Activated naive CD4-positive, alpha-beta T cell treated with anti-CD3 and anti-CD28 coated beads for 36 hours (primary cell): ENCODE data around the gene PRDM7. TPM values are rescaled to one million over a fixed set of nuclear protein-coding genes. Genes with fewer than 3 reads are reported as not detected.
A peak's percentile ranks its signal among the peaks of the same experiment; 100 is the strongest.

Experiments used
- CTCF ChIA-PET: fragments of 350-600 bp; sonication (Branson Sonifier 250); formaldehyde crosslinking; loops from one replicate; lab custom pipeline; 2021; ENCODE audit warnings: antibody characterized with exemption; lab: Charles Lee
- DNase-seq: peaks from one replicate; pipeline ENCODE4 v3.0.0-alpha.2; 2020
- H3K27ac Mint-ChIP-seq: one replicate; pipeline ENCODE4 v1.8.0; 2021; ENCODE audit warnings: mild to moderate bottlenecking, mixed read lengths
- H3K27me3 Mint-ChIP-seq: one replicate; pipeline ENCODE4 v1.8.0; 2021; ENCODE audit warnings: low read depth, mixed read lengths
- H3K36me3 Mint-ChIP-seq: one replicate; pipeline ENCODE4 v1.8.0; 2021; ENCODE audit warnings: low read depth, mixed read lengths
- H3K4me1 Mint-ChIP-seq: one replicate; pipeline ENCODE4 v1.8.0; 2021; ENCODE audit warnings: low read depth, mixed read lengths
- H3K4me3 Mint-ChIP-seq: one replicate; pipeline ENCODE4 v1.8.0; 2021; ENCODE audit warnings: mild to moderate bottlenecking, moderate library complexity, mixed read lengths
- H3K9me3 Mint-ChIP-seq: one replicate; pipeline ENCODE4 v1.8.0; 2021; ENCODE audit warnings: mixed read lengths
- intact Hi-C: fragments of 100-400 bp; cut with micrococcal nuclease; formaldehyde crosslinking; loops from one replicate; pipeline ENCODE4 v1.15.1; 2023
- total RNA-seq, 2 experiments: library from RNA; stranded (reverse); gene quantifications; one replicate each; pipeline ENCODE4 v1.2.3, GENCODE V29; 2021

Gene PRDM7
- total RNA-seq, 2 experiments from 2014 or later = not detected

DNA sequence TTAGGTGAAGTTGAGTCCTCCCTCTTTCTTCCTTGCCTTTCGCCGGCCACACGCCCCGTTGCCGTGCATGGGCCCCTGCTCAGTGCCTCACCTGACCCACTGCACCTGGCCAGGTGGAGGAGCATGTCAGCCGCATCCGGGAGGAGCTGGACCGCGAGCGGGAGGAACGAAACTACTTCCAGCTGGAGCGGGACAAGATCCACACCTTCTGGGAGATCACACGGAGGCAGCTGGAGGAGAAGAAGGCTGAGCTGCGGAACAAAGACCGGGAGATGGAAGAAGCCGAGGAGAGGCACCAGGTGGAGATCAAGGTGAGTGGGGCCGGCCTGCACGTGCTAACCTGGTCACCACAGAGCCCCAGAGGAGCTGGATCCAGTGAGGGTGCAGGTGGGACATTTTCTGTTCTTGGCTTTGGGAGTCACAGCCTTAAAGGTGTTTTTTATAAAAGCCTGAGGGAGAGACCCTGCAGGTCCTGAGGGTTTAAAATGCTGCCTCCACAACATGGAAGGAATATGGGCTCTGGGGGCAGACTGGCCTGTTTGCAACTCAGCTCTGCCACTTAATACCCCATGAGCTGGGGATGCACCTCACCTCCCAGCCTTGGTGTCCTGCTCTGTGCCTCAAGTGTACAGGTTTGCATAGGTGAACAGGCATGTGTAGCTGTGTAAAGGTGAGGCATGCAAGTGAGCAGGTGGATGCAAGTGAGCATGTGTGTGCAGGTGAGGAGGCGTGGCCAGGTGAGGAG is 45.8 kb downstream of the PRDM7 start:
- H3K9me3 Mint-ChIP-seq = peaks cover 5% of the 10 kb centered on the region
- H3K27ac Mint-ChIP-seq = no peak overlapping the region
- H3K4me1 Mint-ChIP-seq = peaks cover 1% of the 10 kb centered on the region
- intact Hi-C loops = no loop called here
- H3K36me3 Mint-ChIP-seq = peaks cover 20% of the 10 kb centered on the region
- CTCF ChIA-PET = interaction anchor here (0.9 kb wide), 1 partner anchor 10 kb away, joined by 4 read pairs; no protein-coding TSS in a partner anchor
- H3K4me3 Mint-ChIP-seq = no peak overlapping the region
- no peak for DNase-seq
- no peaks in the 10 kb centered on the region for H3K27me3 Mint-ChIP-seq

- H3K36me3 Mint-ChIP-seq = peaks cover 16% of the 10 kb centered on the region
- CTCF ChIA-PET = no interaction called here
- no peak overlapping the region for H3K27ac Mint-ChIP-seq
- no peak overlapping the region for H3K4me3 Mint-ChIP-seq
- H3K27me3 Mint-ChIP-seq = no peaks in the 10 kb centered on the region
- intact Hi-C loops = no loop called here
- no peak for DNase-seq
- H3K4me1 Mint-ChIP-seq = peaks cover 6% of the 10 kb centered on the region
- H3K9me3 Mint-ChIP-seq = peaks cover 5% of the 10 kb centered on the region
These were observed 48.1 kb downstream of the PRDM7 start for GRCh38 chr16:90028985-90029384.

DNA sequence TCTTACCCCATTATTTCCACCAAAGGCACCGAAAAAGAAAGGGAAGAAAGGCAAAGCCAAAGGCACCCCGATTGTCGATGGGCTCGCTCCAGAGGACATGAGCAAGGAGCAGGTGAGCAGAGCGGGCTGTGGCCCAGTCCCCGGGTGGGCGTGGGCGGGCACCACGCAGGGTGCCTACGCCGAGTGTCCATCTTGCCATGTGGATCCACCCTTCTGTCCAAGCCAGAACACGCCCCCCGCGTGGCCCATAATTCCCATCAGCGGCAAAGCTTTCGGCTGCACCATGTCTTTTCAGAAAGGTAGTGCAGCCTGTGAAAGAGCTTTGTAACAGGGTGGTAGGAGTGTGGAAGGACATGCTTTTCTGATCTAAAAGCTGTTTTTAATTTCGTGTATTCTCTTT is 49.5 kb downstream of the PRDM7 start:
- H3K36me3 Mint-ChIP-seq = peaks cover 15% of the 10 kb centered on the region
- peaks cover 5% of the 10 kb centered on the region for H3K9me3 Mint-ChIP-seq
- DNase-seq = no peak
- H3K27ac Mint-ChIP-seq = no peak overlapping the region
- H3K4me1 Mint-ChIP-seq = peaks cover 6% of the 10 kb centered on the region
- intact Hi-C loops = no loop called here
- no peak overlapping the region for H3K4me3 Mint-ChIP-seq
- CTCF ChIA-PET = no interaction called here
- H3K27me3 Mint-ChIP-seq = no peaks in the 10 kb centered on the region

DNA sequence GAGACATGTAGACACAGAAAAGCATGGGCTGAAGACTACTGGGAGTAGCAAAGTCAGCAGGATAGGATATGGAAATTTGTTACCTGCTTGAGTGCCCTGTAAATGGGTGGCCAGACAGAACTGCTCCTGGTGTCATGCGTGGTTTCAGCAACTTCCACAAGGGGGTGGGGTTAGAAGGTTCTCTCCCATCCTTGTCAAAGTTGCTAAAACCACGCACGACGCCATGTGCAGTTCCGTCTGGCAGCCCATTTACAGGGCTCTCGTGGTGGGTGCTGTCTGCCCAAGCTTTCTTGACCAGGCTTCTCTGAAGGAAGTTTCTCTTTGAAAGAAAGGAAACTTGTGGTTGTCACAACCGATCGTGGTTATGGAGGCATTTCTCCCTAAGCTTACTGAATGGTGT is 51.0 kb downstream of the PRDM7 start:
- Mint-ChIP-seq H3K36me3 (peaks cover 6% of the 10 kb centered on the region), H3K4me1 (peaks cover 14% of the 10 kb centered on the region), H3K27me3 (no peaks in the 10 kb centered on the region), H3K27ac (no peak overlapping the region), H3K4me3 (no peak overlapping the region), H3K9me3 (peaks cover 2% of the 10 kb centered on the region)
- intact Hi-C loops = no loop called here
- CTCF ChIA-PET = interaction anchor here (0.6 kb wide), 1 partner anchor 10 kb away, joined by 3 read pairs; no protein-coding TSS in a partner anchor
- no peak for DNase-seq

GRCh38 chr16:90023078-90023447 is 54.1 kb downstream of the PRDM7 start:
- intact Hi-C loops = loop anchor here (5.0 kb wide), 1 partner anchor 151 kb away; the partner anchor contains the start of gene TCF25
- Mint-ChIP-seq H3K4me3 (peak overlapping the region; percentile 72), H3K27ac (no peak overlapping the region), H3K4me1 (peaks cover 20% of the 10 kb centered on the region), H3K27me3 (peaks cover 3% of the 10 kb centered on the region), H3K36me3 (peaks cover 2% of the 10 kb centered on the region), H3K9me3 (peaks cover 2% of the 10 kb centered on the region)
- no peak for DNase-seq
- CTCF ChIA-PET = no interaction called here

GRCh38 chr16:90022209-90023077 is 54.7 kb downstream of the PRDM7 start:
- H3K36me3 Mint-ChIP-seq = peaks cover 2% of the 10 kb centered on the region
- CTCF ChIA-PET = interaction anchor here (1.1 kb wide), 1 partner anchor 9 kb away, joined by 4 read pairs; no protein-coding TSS in a partner anchor
- intact Hi-C loops = loop anchor here (1.0 to 5.0 kb wide), 4 partner anchors 27 to 150 kb away; partner anchors contain the start of genes PRDM7 and TCF25
- H3K4me3 Mint-ChIP-seq = peak overlapping the region; percentile 72
- H3K9me3 Mint-ChIP-seq = peaks cover 2% of the 10 kb centered on the region
- DNase-seq = peak; percentile 90
- peaks cover 20% of the 10 kb centered on the region for H3K4me1 Mint-ChIP-seq
- peaks cover 3% of the 10 kb centered on the region for H3K27me3 Mint-ChIP-seq
- no peak overlapping the region for H3K27ac Mint-ChIP-seq

- H3K4me3 Mint-ChIP-seq = no peak overlapping the region
- H3K4me1 Mint-ChIP-seq = peaks cover 16% of the 10 kb centered on the region
- H3K36me3 Mint-ChIP-seq = peaks cover 2% of the 10 kb centered on the region
- CTCF ChIA-PET = interaction anchor here (1.1 to 1.6 kb wide), 4 partner anchors 10 to 321 kb away, joined by 3 to 5 read pairs (median 4); partner anchors contain the start of gene SPATA2L
- no peak overlapping the region for H3K27ac Mint-ChIP-seq
- no peak for DNase-seq
- intact Hi-C loops = loop anchor here (5.0 kb wide), 1 partner anchor 149 kb away; the partner anchor contains the start of gene TCF25
- peaks cover 3% of the 10 kb centered on the region for H3K27me3 Mint-ChIP-seq
- peaks cover 2% of the 10 kb centered on the region for H3K9me3 Mint-ChIP-seq
These were observed 56.2 kb downstream of the PRDM7 start for GRCh38 chr16:90020838-90021382.

DNA sequence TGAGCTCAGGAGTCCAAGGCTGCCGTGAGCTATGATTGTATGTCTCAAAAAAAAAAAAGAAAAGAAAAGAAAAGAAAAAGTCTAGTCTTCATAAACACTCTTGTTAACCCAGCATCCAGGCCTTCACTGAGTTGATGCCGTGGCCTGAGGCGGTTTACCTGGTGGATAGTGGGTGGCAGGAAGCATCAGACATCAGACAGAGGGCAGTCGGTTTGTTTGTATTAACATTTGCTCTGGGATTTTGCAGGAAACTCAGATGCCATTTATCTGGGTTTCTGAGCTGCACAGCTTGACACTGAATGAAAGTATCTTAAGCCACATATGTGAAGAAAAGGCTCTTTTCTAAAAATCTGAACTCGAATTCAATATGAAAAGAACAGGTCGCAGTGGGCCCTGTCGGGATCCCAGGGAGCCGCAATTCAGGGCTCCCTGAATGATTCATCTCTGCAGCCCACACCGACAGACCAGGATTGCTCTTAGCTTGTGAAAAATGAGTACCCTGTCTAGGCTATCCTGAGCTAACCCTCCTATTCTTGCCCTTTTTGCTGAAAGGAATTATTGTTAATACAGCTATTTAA is 56.8 kb downstream of the PRDM7 start:
- H3K27ac Mint-ChIP-seq = no peak overlapping the region
- DNase-seq = no peak
- peaks cover 2% of the 10 kb centered on the region for H3K9me3 Mint-ChIP-seq
- H3K36me3 Mint-ChIP-seq = peaks cover 2% of the 10 kb centered on the region
- H3K4me3 Mint-ChIP-seq = peak overlapping the region; percentile 70
- H3K27me3 Mint-ChIP-seq = peaks cover 3% of the 10 kb centered on the region
- intact Hi-C loops = loop anchor here (5.0 kb wide), 1 partner anchor 148 kb away; the partner anchor contains the start of gene TCF25
- CTCF ChIA-PET = interaction anchor here (0.6 to 1.6 kb wide), 4 partner anchors 21 to 368 kb away, joined by 3 to 5 read pairs (median 4); partner anchors contain the start of gene SPATA2L
- H3K4me1 Mint-ChIP-seq = peaks cover 15% of the 10 kb centered on the region

DNA sequence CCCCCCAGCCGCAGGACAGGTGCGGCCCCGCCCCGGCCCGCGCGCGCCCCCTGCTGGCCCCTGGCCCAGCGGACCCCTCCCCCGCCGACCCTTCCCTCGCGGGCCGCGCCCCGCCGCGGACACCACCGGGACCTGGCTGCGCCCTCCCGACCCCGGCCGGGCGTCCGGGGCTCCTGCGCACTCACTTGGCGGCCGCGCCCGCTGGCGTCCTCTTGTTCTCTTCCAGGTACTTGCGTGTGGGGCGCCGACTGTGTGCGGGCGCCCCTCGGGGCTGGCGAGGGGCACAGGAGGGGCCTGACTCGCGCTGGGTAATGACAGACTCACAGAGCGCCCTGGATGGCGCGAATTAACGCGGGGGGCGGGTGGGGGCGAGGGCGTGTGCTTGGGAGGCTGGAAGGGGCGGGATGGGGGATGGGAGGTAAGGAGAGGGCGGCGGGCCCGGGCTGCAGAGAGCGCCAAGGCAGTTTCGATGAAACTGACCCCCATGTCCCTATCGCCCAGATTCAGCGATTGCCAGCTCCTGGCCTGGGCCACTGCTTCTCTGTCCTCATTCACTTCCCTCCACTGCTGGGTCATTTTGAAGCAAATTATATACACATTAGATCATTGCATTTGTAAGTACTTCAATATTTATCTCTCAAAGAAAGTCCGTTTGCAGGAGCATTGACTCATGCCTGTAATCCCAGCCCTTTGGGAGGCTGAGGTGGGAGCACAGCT is 57.4 kb downstream of the PRDM7 start:
- H3K9me3 Mint-ChIP-seq = peaks cover 2% of the 10 kb centered on the region
- H3K4me3 Mint-ChIP-seq = peak overlapping the region; percentile 70
- intact Hi-C loops = loop anchor here (2.0 to 5.0 kb wide), 2 partner anchors 93 to 147 kb away; partner anchors contain the start of gene TCF25
- peaks cover 3% of the 10 kb centered on the region for H3K27me3 Mint-ChIP-seq
- no peak overlapping the region for H3K27ac Mint-ChIP-seq
- CTCF ChIA-PET = interaction anchor here (0.6 to 1.6 kb wide), 4 partner anchors 20 to 367 kb away, joined by 3 to 5 read pairs (median 4); partner anchors contain the start of gene SPATA2L
- peaks cover 15% of the 10 kb centered on the region for H3K4me1 Mint-ChIP-seq
- DNase-seq = peak; percentile 39
- H3K36me3 Mint-ChIP-seq = peaks cover 2% of the 10 kb centered on the region

GRCh38 chr16:90018652-90019542 is 58.2 kb downstream of the PRDM7 start, which contains the start of gene DBNDD1:
Gene DBNDD1, minus strand, starts transcription at chr16:90019456. Its CDS starts 115 bp downstream, at chr16:90019341.
- Mint-ChIP-seq H3K27me3 (peaks cover 3% of the 10 kb centered on the region), H3K36me3 (peaks cover 2% of the 10 kb centered on the region), H3K4me1 (peaks cover 15% of the 10 kb centered on the region), H3K4me3 (peak within 1 kb of the TSS; percentile 70), H3K27ac (no peak within 1 kb of the TSS), H3K9me3 (peaks cover 2% of the 10 kb centered on the region)
- CTCF ChIA-PET = interaction anchor here (1.2 kb wide), 1 partner anchor 10 kb away, joined by 3 read pairs; no protein-coding TSS in a partner anchor
- intact Hi-C loops = loop anchor here (2.0 kb wide), 1 partner anchor 92 kb away; no protein-coding TSS in a partner anchor
- DNase-seq = no peak
